Thyroid gland (tissue), 4 donors: ENCODE measurements around the gene MTHFD1.

ENCODE experiments used
- CTCF ChIP-seq, 6 experiments: fragments of 200-600 bp in 3 of 6; fragments of 450-650 bp in 3 of 6; sonication (generic) in 3 of 6; IDR thresholded peaks; one replicate each; pipeline ENCODE4 v1.5.1; 2016 to 2019; ENCODE audit warnings: antibody characterized with exemption in 6 of 6, mild to moderate bottlenecking in 2 of 6, inconsistent platforms in 1 of 6, moderate library complexity in 1 of 6
- POLR2A ChIP-seq, 2 donors: fragments of 450-650 bp; IDR thresholded peaks; one replicate each; pipeline ENCODE4 v1.6.1; 2017; ENCODE audit warnings: antibody characterized with exemption in 2 of 2, mild to moderate bottlenecking in 2 of 2, moderate library complexity in 1 of 2

- TF ChIP-seq POLR2A (IDR thresholded peaks at IDR 0.05) (no peak), CTCF (IDR thresholded peaks at IDR 0.05) (no peak)
Measured at GRCh38 chr14:64438181-64438841, 50.2 kb downstream of the MTHFD1 start.
